Ishikawa (cell line): Measurements from ENCODE around the gene SUPT6H.

Experiments
- CREB1 ChIP-seq: IDR thresholded peaks from 2 replicates; pipeline ENCODE4 v1.6.1; 2012; ENCODE audit warnings: low read depth
- EP300 ChIP-seq: IDR thresholded peaks from 2 replicates; pipeline ENCODE4 v1.6.1; 2012; ENCODE audit warnings: borderline replicate concordance
- RAD21 ChIP-seq: IDR thresholded peaks from 2 replicates; pipeline ENCODE4 v1.6.1; 2012; ENCODE audit warnings: low read depth
- TEAD4 ChIP-seq: IDR thresholded peaks from 2 replicates; pipeline ENCODE4 v1.6.1; 2012

The SUPT6H gene

GRCh38 chr17:28750178-28751047 is 88.4 kb downstream of the SUPT6H start:
- TF ChIP-seq TEAD4 (no peak), RAD21 (peak; percentile 80)

DNA sequence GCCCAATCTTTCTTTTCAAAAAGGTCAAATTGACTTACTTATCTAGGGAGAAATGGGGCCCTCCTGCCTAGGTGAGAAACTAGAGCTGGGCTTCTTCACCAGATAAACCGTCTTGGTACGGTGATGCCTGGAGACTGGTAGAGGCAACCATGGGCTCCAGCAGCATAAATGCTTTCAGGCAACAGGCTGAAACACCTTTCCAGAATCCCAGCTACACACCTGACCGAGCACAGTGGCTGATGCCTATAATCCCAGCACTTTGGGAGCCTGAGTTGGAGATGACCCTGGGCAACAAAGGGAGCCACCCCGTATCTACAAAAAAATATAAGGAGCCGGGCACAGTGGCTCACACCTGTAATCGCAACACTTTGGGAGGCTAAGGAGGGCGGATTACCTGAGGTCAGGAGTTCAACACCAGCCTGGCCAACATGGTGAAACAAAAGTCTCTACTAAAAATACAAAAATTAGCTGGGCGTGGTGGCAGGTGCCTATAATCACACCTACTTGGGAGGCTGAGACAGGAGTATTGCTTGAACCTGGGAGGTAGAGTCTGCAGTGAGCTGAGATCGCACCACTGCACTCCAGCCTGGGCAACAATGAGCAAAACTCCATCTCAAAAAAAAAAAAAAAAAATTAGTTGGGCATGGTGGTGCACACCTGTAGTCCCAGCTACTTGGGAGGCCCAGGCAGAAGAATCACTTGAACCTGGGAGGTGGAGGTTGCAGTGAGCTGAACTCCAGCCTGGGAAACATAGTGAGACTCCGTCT is 89.8 kb downstream of the SUPT6H start:
- no peak for TF ChIP-seq EP300
- no peak for TF ChIP-seq CREB1
